Sigmoid colon (tissue), 7 donors: Measurements from ENCODE around the gene FBXO7. TPM values are rescaled to one million over a fixed set of nuclear protein-coding genes. Genes with fewer than 3 reads are reported as not detected.

Experiments used
- DNase-seq: peaks from one replicate; pipeline ENCODE4 v3.0.0-alpha.2; 2019
- H3K27ac ChIP-seq, 4 donors: fragments of 200-600 bp; sonication (generic); one replicate each; pipeline ENCODE4 v1.5.1; 2016 to 2019; ENCODE audit warnings: mild to moderate bottlenecking in 1 of 4
- H3K27me3 ChIP-seq, 3 donors: fragments of 200-600 bp; sonication (generic); one replicate each; pipeline ENCODE4 v1.5.1; 2019; ENCODE audit warnings: mild to moderate bottlenecking in 1 of 3
- H3K36me3 ChIP-seq, 4 donors: fragments of 200-600 bp; sonication (generic); one replicate each; pipeline ENCODE4 v1.5.1; 2016 to 2019
- H3K4me1 ChIP-seq, 4 donors: fragments of 200-600 bp; sonication (generic); one replicate each; pipeline ENCODE4 v1.5.1; 2017 to 2019
- H3K4me3 ChIP-seq, 4 donors: fragments of 200-600 bp; sonication (generic); one replicate each; pipeline ENCODE4 v1.5.1; 2017 to 2019; ENCODE audit warnings: mild to moderate bottlenecking in 2 of 4, moderate library complexity in 1 of 4
- H3K9me3 ChIP-seq, 4 donors: fragments of 200-600 bp in 3 of 4; sonication (generic) in 3 of 4; one replicate each; pipeline versions ENCODE4 v1.5.1 to v1.6.1; 2013 to 2019
- EP300 ChIP-seq, 4 donors: sonication (generic); formaldehyde crosslinking; IDR thresholded peaks; one replicate each; pipeline ENCODE4 v1.6.1; 2017; ENCODE audit warnings: antibody characterized with exemption in 4 of 4
- POLR2A ChIP-seq, 2 donors: fragments of 450-650 bp; IDR thresholded peaks; one replicate each; pipeline ENCODE4 v1.6.1; 2016; ENCODE audit warnings: antibody characterized with exemption in 2 of 2, mild to moderate bottlenecking in 2 of 2, moderate library complexity in 2 of 2
- POLR2AphosphoS5 ChIP-seq, 4 donors: sonication (generic); formaldehyde crosslinking; IDR thresholded peaks; one replicate each; pipeline ENCODE4 v1.6.1; 2017; ENCODE audit warnings: antibody characterized with exemption in 4 of 4
- WGBS, 2 donors: extraction: QIAGEN DNeasy Blood & Tissue Kit; methylation state at CpG; one replicate each; pipeline ENCODE4 v1.1.7; 2013; 5-methylcytosine and 5-hydroxymethylcytosine counted together
- intact Hi-C: fragments of 100-400 bp; cut with DNase I; formaldehyde crosslinking; loops from one replicate; pipeline ENCODE4 v1.15.1; 2023
- polyA plus RNA-seq, 3 donors: library from polyadenylated mRNA; stranded (reverse); fragments of 200-250 nt; gene quantifications; one replicate each; pipeline ENCODE4 v1.2.3, GENCODE V29; 2013
- total RNA-seq, 4 donors: library from RNA; depleted of rRNA; stranded (reverse); fragments of >200 nt; gene quantifications; one replicate each; pipeline ENCODE4 v1.1.0, GENCODE V29; 2016
- TF ChIP-seq, protein P1 (sequence below), 4 experiments: fragments of 450-650 bp in 3 of 4; fragments of 200-600 bp in 1 of 4; IDR thresholded peaks; one replicate each; pipeline ENCODE4 v1.5.1; 2016 to 2019; ENCODE audit warnings: antibody characterized with exemption in 4 of 4, mild to moderate bottlenecking in 3 of 4, moderate library complexity in 2 of 4
- donor health status: healthy with polysubstance abuse.
- donor health status: Bipolar disorder and iron deficiency.
- donor health status: healthy.

FBXO7 gene
- total RNA-seq = 10 to 100 TPM; 69.0 to 83.6 (median 81.9) TPM
- 10 to 100 TPM; 60.6 to 79.8 (median 73.9) TPM for polyA plus RNA-seq

DNA sequence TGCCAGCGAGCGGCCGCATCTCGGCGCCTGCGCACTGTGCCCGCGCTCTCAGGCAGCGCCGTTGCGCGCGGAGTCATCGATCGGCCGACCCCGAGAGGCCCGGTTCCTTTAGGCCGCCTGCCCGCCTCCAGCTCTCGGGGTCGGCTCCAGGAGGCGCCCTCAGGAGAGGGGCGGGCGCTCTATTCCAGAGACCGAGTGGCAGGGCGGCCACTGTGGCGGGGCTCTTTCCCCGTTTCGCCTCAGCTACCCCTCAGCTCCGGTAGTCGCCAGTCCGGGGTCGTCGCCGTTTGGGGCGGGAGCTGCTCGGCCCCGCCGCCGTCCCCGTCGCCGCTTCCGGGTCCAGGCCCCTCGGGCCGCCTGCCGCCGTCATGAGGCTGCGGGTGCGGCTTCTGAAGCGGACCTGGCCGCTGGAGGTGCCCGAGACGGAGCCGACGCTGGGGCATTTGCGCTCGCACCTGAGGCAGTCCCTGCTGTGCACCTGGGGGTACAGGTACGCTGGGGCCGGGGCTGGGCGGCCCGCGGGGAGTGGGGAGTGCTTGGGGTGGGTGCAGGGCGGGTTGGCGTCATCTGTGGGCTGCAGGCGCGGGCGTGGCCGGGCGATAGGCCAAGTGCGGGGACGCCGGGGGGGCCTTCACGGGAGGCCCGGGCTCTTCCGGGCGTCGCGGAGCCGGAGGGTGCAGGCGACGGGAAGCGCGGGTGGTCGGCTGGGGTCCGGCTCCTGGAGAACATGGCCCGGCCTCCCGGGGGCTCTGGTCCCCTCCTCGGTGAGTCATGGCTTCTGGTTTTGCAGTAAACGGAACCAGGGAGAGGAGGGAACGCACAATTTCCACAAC is at the start of gene FBXO7:
Gene FBXO7 (plus strand): TSS at position 177 of the 833 bp plus-strand sequence. CDS start 192 bp downstream, at position 369.
- intact Hi-C loops = loop anchor here (2.0 to 10.0 kb wide), 5 partner anchors 62 to 980 kb away; partner anchors contain the start of genes RTCB, SFI1, TIMP3 and YWHAH
- 0% methylated on average over 92 of the region's 92 CpGs for WGBS, 2 donors
- DNase-seq = peak; percentile 96
- TF ChIP-seq EP300 (IDR thresholded peaks at IDR 0.05) (peak in 1 of 4 donors; percentile 44), POLR2A (IDR thresholded peaks at IDR 0.05) (peak; percentile 48 to 72), POLR2AphosphoS5 (IDR thresholded peaks at IDR 0.05) (peak; percentile 69 to 89 (median 86))
- TF ChIP-seq, protein P1, sequence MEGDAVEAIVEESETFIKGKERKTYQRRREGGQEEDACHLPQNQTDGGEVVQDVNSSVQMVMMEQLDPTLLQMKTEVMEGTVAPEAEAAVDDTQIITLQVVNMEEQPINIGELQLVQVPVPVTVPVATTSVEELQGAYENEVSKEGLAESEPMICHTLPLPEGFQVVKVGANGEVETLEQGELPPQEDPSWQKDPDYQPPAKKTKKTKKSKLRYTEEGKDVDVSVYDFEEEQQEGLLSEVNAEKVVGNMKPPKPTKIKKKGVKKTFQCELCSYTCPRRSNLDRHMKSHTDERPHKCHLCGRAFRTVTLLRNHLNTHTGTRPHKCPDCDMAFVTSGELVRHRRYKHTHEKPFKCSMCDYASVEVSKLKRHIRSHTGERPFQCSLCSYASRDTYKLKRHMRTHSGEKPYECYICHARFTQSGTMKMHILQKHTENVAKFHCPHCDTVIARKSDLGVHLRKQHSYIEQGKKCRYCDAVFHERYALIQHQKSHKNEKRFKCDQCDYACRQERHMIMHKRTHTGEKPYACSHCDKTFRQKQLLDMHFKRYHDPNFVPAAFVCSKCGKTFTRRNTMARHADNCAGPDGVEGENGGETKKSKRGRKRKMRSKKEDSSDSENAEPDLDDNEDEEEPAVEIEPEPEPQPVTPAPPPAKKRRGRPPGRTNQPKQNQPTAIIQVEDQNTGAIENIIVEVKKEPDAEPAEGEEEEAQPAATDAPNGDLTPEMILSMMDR (IDR thresholded peaks at IDR 0.05) = peak in 1 of 4 experiments; percentile 16
- Histone ChIP-seq H3K36me3 (no peaks in the 10 kb centered on the region), H3K4me1 (peaks cover 0 to 41% (median 27%) of the 10 kb centered on the region in 4 donors), H3K9me3 (no peaks in the 10 kb centered on the region), H3K4me3 (peak within 1 kb of the TSS; percentile 66 to 99 (median 94)), H3K27ac (peak within 1 kb of the TSS; percentile 88 to 100 (median 100)), H3K27me3 (no peaks in the 10 kb centered on the region)

DNA sequence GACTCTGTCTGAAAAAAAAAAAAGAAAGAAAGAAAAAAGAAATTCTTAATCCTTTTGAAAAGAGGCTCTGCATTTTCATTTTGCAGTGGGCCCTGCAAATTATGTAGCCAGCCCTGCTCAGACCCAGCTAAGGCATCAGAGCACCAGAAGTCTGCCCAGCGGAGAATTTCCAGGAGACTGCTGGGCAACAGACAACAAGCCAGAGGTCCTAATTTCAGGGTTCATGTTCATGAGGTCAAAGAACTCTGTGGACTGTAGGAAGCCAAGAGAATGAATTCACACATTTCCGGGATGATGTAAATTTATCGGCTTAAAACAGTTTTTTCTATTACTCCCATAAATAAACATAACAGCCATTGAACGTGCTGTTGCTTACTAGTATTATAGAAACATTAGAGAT is 47.7 kb upstream of the FBXO7 start:
- intact Hi-C loops = no loop called here
- 58 to 78% methylated on average over 4 of the region's 4 CpGs for WGBS, 2 donors
- DNase-seq = no peak
- Histone ChIP-seq H3K27me3 (no peaks in the 10 kb centered on the region), H3K27ac (no peak overlapping the region), H3K4me1 (no peaks in the 10 kb centered on the region), H3K36me3 (no peaks in the 10 kb centered on the region), H3K4me3 (no peak overlapping the region), H3K9me3 (no peaks in the 10 kb centered on the region)
- TF ChIP-seq POLR2A (IDR thresholded peaks at IDR 0.05) (no peak), EP300 (IDR thresholded peaks at IDR 0.05) (no peak), POLR2AphosphoS5 (IDR thresholded peaks at IDR 0.05) (no peak)
- TF ChIP-seq, protein P1 (IDR thresholded peaks at IDR 0.05) = no peak

DNA sequence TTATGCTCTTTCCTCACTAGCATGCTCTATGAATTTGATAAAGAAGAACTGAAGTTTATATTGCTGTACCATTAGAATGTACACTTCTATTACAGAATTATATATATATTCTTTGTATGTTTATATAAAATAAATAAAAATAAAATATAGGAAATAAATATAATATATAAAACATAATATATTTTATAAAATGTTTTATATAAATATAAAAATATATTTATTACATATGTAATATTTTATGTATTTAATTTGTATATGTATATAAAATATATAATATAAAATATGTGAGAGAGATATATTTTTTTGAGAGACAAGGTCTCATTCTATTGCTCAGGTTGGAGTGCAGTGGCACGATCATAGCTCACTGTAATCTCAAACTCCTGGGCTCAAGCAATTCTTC is 44.3 kb upstream of the FBXO7 start:
- H3K4me1 ChIP-seq = no peaks in the 10 kb centered on the region
- H3K4me3 ChIP-seq = no peak overlapping the region
- H3K9me3 ChIP-seq = no peaks in the 10 kb centered on the region
- no peak for DNase-seq
- intact Hi-C loops = no loop called here
- no peak overlapping the region for H3K27ac ChIP-seq
- 75 to 89% methylated on average over 1 of the region's 1 CpG for WGBS, 2 donors
- TF ChIP-seq, protein P1 (IDR thresholded peaks at IDR 0.05) = no peak
- TF ChIP-seq POLR2A (IDR thresholded peaks at IDR 0.05) = no peak
- no peak for TF ChIP-seq EP300 (IDR thresholded peaks at IDR 0.05)
- no peak for TF ChIP-seq POLR2AphosphoS5 (IDR thresholded peaks at IDR 0.05)
- H3K36me3 ChIP-seq = no peaks in the 10 kb centered on the region
- H3K27me3 ChIP-seq = no peaks in the 10 kb centered on the region

DNA sequence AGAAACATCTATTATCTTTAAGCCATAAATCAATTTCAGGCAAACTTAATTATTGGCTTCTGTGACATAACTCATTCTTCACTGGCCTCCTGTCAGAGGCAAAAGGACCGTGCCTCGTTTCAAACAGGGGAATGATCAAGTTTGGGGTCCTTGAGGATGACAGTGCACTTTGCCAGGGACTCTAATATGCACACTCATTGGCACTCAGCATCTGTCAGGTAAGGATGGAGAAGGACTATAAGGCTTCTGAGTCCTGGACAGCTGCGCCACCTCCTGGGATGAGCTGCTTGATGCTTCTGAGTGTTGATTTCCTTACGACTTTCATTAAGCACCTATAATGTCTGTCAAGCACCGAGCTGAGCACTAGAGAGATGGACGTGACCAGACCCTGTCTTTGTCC is 30.5 kb upstream of the FBXO7 start:
- WGBS, 2 donors = 16 to 39% methylated on average over 6 of the region's 6 CpGs
- intact Hi-C loops = no loop called here
- Histone ChIP-seq H3K27me3 (peaks cover 0 to 3% (median 0%) of the 10 kb centered on the region in 3 donors), H3K27ac (no peak overlapping the region), H3K4me3 (no peak overlapping the region), H3K9me3 (no peaks in the 10 kb centered on the region), H3K4me1 (no peaks in the 10 kb centered on the region), H3K36me3 (no peaks in the 10 kb centered on the region)
- DNase-seq = no peak
- no peak for TF ChIP-seq POLR2A (IDR thresholded peaks at IDR 0.05)
- TF ChIP-seq, protein P1 (IDR thresholded peaks at IDR 0.05) = no peak
- TF ChIP-seq EP300 (IDR thresholded peaks at IDR 0.05) = no peak
- TF ChIP-seq POLR2AphosphoS5 (IDR thresholded peaks at IDR 0.05) = no peak
